Osteoblast (primary cell): ENCODE results near the gene SSPN. TPM values are rescaled to one million over a fixed set of nuclear protein-coding genes. Genes with fewer than 3 reads are reported as not detected.

Source experiments
- DNase-seq: peaks from one replicate; pipeline ENCODE4 v3.0.0; 2011; ENCODE audit warnings: low spot score, mixed read lengths; ENCODE audit not compliant: insufficient read length; ENCODE audit errors: missing footprints
- H2AFZ ChIP-seq: 2 replicates; pipeline ENCODE4 v1.6.0; 2011; ENCODE audit warnings: mild to moderate bottlenecking, low read length
- H3K27ac ChIP-seq: 2 replicates; pipeline ENCODE4 v1.5.1; 2011; ENCODE audit warnings: mild to moderate bottlenecking, low read depth, low read length, moderate library complexity
- H3K27me3 ChIP-seq: 2 replicates; pipeline ENCODE4 v1.6.0; 2012; ENCODE audit warnings: mild to moderate bottlenecking, control low read depth, inconsistent platforms, low read length, moderate library complexity; ENCODE audit not compliant: insufficient read depth
- H3K36me3 ChIP-seq: 2 replicates; pipeline ENCODE4 v1.5.1; 2011; ENCODE audit warnings: mild to moderate bottlenecking, low read length, control low read depth, moderate library complexity; ENCODE audit not compliant: insufficient read depth
- H3K4me1 ChIP-seq: 2 replicates; pipeline ENCODE4 v1.5.1; 2011; ENCODE audit warnings: mild to moderate bottlenecking, low read length, control low read depth, moderate library complexity; ENCODE audit not compliant: insufficient read depth
- H3K4me2 ChIP-seq: 2 replicates; pipeline ENCODE4 v1.6.0; 2011; ENCODE audit warnings: mild to moderate bottlenecking, low read length; ENCODE audit not compliant: insufficient read depth
- H3K4me3 ChIP-seq: fragments of 200-600 bp; sonication (generic); 3 replicates; pipeline ENCODE4 v1.5.1; 2012; ENCODE audit warnings: mild to moderate bottlenecking, low read length, inconsistent platforms; ENCODE audit not compliant: insufficient read depth
- H3K79me2 ChIP-seq: 2 replicates; pipeline ENCODE4 v1.6.0; 2012; ENCODE audit warnings: mild to moderate bottlenecking, low read length, control low read depth, inconsistent platforms; ENCODE audit not compliant: insufficient read depth
- H3K9me3 ChIP-seq: 2 replicates; pipeline ENCODE4 v1.5.1; 2011; ENCODE audit warnings: low read depth, low read length, control low read depth
- H4K20me1 ChIP-seq: 2 replicates; pipeline ENCODE4 v1.6.0; 2012; ENCODE audit warnings: mild to moderate bottlenecking, low read length, control low read depth; ENCODE audit not compliant: insufficient read depth
- CTCF ChIP-seq: IDR thresholded peaks from 2 replicates; pipeline ENCODE4 v1.5.1; 2011; ENCODE audit warnings: mild to moderate bottlenecking, low read depth, low read length, moderate library complexity; ENCODE audit errors: extremely low read depth
- total RNA-seq: library from RNA; depleted of rRNA; stranded (reverse); fragments of >200 nt; gene quantifications from 2 replicates; pipeline ENCODE4 v1.2.3, GENCODE V29; 2012

Gene SSPN
- total RNA-seq, 1 donor, result 9.8 TPM

- Histone ChIP-seq H3K27me3 (no peaks in the 10 kb centered on the region), H3K4me1 (peaks cover 26% of the 10 kb centered on the region), H4K20me1 (no peaks in the 10 kb centered on the region), H3K27ac (no peak overlapping the region), H3K4me2 (no peak overlapping the region), H3K36me3 (no peaks in the 10 kb centered on the region), H3K4me3 (no peak overlapping the region), H3K79me2 (no peaks in the 10 kb centered on the region), H2AFZ (no peak overlapping the region), H3K9me3 (no peaks in the 10 kb centered on the region)
- no peak for TF ChIP-seq CTCF
- DNase-seq, result no peak
Measured at GRCh38 chr12:26241080-26241479, 45.7 kb downstream of the SSPN start.

GRCh38 chr12:26242683-26243082 lies 47.3 kb downstream of the SSPN start:
- peaks cover 25% of the 10 kb centered on the region for H3K4me1 ChIP-seq
- no peaks in the 10 kb centered on the region for H3K79me2 ChIP-seq
- no peak for TF ChIP-seq CTCF
- no peak for DNase-seq
- no peak overlapping the region for H2AFZ ChIP-seq
- H3K4me3 ChIP-seq, result no peak overlapping the region
- no peaks in the 10 kb centered on the region for H3K36me3 ChIP-seq
- no peak overlapping the region for H3K4me2 ChIP-seq
- H3K27me3 ChIP-seq, result no peaks in the 10 kb centered on the region
- H3K27ac ChIP-seq, result no peak overlapping the region
- H4K20me1 ChIP-seq, result no peaks in the 10 kb centered on the region
- H3K9me3 ChIP-seq, result no peaks in the 10 kb centered on the region

GRCh38 chr12:26244503-26244902 lies 49.1 kb downstream of the SSPN start:
- Histone ChIP-seq H4K20me1 (no peaks in the 10 kb centered on the region), H3K4me3 (no peak overlapping the region), H3K27me3 (no peaks in the 10 kb centered on the region), H3K27ac (no peak overlapping the region), H3K36me3 (no peaks in the 10 kb centered on the region), H2AFZ (no peak overlapping the region), H3K4me2 (no peak overlapping the region), H3K9me3 (peaks cover 2% of the 10 kb centered on the region), H3K4me1 (peaks cover 9% of the 10 kb centered on the region), H3K79me2 (no peaks in the 10 kb centered on the region)
- no peak for DNase-seq
- TF ChIP-seq CTCF, result no peak

GRCh38 chr12:26245175-26245942 lies 50.0 kb downstream of the SSPN start:
- Histone ChIP-seq H3K79me2 (no peaks in the 10 kb centered on the region), H3K27me3 (no peaks in the 10 kb centered on the region), H3K36me3 (no peaks in the 10 kb centered on the region), H3K4me3 (no peak overlapping the region), H2AFZ (no peak overlapping the region), H4K20me1 (no peaks in the 10 kb centered on the region), H3K4me1 (peaks cover under 1% of the 10 kb centered on the region), H3K4me2 (no peak overlapping the region), H3K9me3 (peaks cover 3% of the 10 kb centered on the region), H3K27ac (no peak overlapping the region)
- TF ChIP-seq CTCF, result no peak
- no peak for DNase-seq
